ENCODE data around the gene GLYATL1B.

DNA sequence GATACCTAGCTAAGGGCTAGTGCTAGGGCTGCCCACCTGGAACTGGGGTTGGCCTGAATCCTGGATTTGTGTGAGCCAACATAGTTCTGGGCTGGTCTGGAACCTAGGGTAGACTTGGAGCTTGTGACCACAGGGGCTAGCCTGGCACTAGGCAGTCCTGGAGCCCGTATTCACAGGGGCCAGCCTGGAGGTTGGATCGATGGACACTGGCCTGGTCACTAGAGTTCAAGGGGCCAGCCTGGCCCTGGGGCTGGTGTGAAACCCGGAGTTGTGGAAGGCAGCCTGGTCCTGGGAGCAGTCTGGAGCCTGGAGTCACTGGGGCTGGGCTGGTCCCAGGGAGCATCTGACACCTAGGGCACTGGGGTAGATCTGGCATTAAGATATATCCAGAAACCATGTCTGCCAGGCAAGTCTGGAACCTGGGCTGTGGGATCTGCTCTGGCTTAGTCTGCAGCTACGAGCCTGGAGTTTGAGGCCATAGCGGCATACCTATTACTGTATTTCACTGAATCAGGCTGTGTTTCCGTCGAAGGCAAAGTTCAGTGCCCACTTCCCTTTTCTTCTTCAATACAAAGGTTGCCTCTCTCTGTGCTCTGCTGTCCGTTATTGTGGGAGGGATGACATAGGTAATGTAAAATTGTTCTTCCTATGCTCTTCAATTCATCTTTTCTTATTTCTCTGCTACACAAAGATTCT is 9.1 kb upstream of the GLYATL1B start:
- TF ChIP-seq POLR2AphosphoS5 (IDR thresholded peaks at IDR 0.05; ENCODE audit: low read depth, low read length) (no peak), TAF1 (IDR thresholded peaks at IDR 0.05; ENCODE audit: borderline replicate concordance, insufficient read depth, low read length) (no peak)

Measured in PFSK-1 (cell line).